ENCODE data around the gene EXOC3L2. TPM values are rescaled to one million over a fixed set of nuclear protein-coding genes. Genes with fewer than 3 reads are reported as not detected.

Gene EXOC3L2
- total and polyA plus RNA-seq, 7 donors = 0.14 to 1.7 (median 0.51) TPM; not detected in 3

DNA sequence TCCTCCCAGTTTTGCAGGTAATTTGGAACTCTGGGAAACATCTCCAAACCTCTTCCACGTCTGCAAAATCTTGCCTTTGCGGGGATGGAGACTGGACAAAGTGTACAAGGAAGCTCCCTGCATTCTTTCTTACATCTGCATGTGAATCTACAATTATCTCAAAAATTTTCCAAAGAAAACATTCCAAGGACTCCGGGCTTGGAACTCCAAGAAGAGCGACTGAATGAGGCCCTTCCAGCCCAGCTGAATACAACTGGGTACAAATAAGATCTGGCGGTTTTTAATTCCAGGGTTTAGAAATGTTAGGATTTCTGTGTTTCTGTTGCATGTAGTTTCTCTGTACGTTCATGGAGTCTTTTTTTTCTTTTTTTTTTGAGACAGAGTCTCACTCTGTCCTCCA lies 28.5 kb downstream of the EXOC3L2 start:
- no peak for DNase-seq
- intact Hi-C loops (cut with DNase I) = no loop called here
- 71 to 73% methylated on average over 6 of the region's 6 CpGs for WGBS, 2 donors
- H3K27ac ChIP-seq = no peak overlapping the region
- H3K9me3 ChIP-seq = no peaks in the 10 kb centered on the region
- H3K36me3 ChIP-seq = no peaks in the 10 kb centered on the region
- TF ChIP-seq POLR2AphosphoS5 (IDR thresholded peaks at IDR 0.05) (no peak), POLR2A (IDR thresholded peaks at IDR 0.05) (no peak), EP300 (IDR thresholded peaks at IDR 0.05) (no peak)
- TF ChIP-seq, protein P1, sequence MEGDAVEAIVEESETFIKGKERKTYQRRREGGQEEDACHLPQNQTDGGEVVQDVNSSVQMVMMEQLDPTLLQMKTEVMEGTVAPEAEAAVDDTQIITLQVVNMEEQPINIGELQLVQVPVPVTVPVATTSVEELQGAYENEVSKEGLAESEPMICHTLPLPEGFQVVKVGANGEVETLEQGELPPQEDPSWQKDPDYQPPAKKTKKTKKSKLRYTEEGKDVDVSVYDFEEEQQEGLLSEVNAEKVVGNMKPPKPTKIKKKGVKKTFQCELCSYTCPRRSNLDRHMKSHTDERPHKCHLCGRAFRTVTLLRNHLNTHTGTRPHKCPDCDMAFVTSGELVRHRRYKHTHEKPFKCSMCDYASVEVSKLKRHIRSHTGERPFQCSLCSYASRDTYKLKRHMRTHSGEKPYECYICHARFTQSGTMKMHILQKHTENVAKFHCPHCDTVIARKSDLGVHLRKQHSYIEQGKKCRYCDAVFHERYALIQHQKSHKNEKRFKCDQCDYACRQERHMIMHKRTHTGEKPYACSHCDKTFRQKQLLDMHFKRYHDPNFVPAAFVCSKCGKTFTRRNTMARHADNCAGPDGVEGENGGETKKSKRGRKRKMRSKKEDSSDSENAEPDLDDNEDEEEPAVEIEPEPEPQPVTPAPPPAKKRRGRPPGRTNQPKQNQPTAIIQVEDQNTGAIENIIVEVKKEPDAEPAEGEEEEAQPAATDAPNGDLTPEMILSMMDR (IDR thresholded peaks at IDR 0.05) = no peak
- H3K27me3 ChIP-seq = peaks cover 23 to 82% (median 44%) of the 10 kb centered on the region in 3 donors
- H3K4me3 ChIP-seq = no peak overlapping the region
- H3K4me1 ChIP-seq = peaks cover 0 to 11% (median 8%) of the 10 kb centered on the region in 4 donors

DNA sequence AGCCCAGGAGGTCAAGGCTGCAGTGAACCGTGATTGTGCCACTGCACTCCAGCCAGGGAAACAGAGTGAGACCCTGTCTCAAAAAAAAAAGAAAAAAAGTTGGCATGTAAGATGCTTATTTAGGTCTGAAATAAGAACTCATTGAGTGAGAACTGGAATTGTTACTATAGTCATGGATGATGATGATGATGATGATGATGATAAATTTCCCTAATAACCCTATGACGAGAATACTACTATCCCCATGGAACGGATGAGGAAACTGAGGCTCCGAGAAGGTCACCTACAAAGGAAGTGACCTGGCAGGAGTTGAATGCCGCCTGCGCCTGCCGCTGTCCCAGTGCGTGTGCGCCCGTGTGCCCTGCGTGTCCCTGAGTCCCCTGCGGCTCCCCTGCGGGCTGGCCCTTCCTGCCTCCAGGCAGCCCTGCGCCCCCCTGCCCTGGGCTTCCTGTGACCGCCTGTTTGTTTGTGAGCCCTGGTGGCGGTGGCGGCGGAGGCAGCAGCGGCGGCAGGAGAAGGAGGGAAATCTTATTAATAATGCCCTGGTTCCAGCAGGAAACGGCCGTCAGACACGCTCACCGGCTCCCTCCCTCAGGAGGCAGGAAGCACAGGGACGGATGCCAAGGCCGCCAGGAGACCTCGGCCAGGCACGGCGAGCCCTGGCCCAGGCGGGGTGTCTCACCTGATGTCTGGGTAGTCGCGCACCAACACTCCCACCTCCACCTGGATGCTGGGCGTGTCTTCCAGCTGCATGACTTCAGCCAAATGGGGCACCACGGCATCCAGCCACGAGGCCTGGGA lies 29.6 kb downstream of the EXOC3L2 start:
- no peak for DNase-seq
- intact Hi-C loops (cut with DNase I) = no loop called here
- 11 to 12% methylated on average over 35 of the region's 35 CpGs for WGBS, 2 donors
- TF ChIP-seq POLR2AphosphoS5 (IDR thresholded peaks at IDR 0.05) (no peak), POLR2A (IDR thresholded peaks at IDR 0.05) (no peak), EP300 (IDR thresholded peaks at IDR 0.05) (no peak)
- TF ChIP-seq, protein P1 (IDR thresholded peaks at IDR 0.05) = no peak
- no peak overlapping the region for H3K4me3 ChIP-seq
- peaks cover 0 to 11% (median 8%) of the 10 kb centered on the region in 4 donors for H3K4me1 ChIP-seq
- no peaks in the 10 kb centered on the region for H3K36me3 ChIP-seq
- no peaks in the 10 kb centered on the region for H3K9me3 ChIP-seq
- peak overlapping the region in 1 of 4 donors; percentile 20 for H3K27ac ChIP-seq
- H3K27me3 ChIP-seq = peaks cover 23 to 87% (median 44%) of the 10 kb centered on the region in 3 donors

DNA sequence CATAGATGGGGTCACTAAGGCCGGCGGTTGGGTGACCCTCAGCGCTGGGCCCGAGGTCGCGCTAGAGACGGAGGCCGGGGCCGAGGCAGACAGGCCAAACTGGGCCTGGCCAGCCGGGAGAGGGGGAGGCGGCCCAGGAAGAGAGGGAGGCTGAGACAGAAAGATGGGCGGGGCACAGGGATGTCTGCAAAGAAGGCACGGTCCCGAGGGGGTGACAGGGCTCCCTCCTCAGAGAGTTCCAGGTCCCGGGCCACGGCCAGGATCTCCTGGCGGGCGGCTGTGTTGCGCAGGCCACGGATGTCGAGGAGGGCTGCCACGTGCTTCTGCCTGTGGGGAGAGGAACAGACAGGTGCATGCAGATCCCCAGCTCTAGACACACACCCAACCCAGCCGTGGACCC lies 32.2 kb downstream of the EXOC3L2 start:
- H3K4me3 ChIP-seq = no peak overlapping the region
- TF ChIP-seq EP300 (IDR thresholded peaks at IDR 0.05) = no peak
- TF ChIP-seq POLR2A (IDR thresholded peaks at IDR 0.05) = no peak
- TF ChIP-seq POLR2AphosphoS5 (IDR thresholded peaks at IDR 0.05) = no peak
- TF ChIP-seq, protein P1 (IDR thresholded peaks at IDR 0.05) = no peak
- H3K27me3 ChIP-seq = peaks cover 23 to 67% (median 32%) of the 10 kb centered on the region in 3 donors
- 81 to 86% methylated on average over 23 of the region's 23 CpGs for WGBS, 2 donors
- no peak for DNase-seq
- peaks cover 0 to 11% (median 8%) of the 10 kb centered on the region in 4 donors for H3K4me1 ChIP-seq
- H3K36me3 ChIP-seq = no peaks in the 10 kb centered on the region
- no peaks in the 10 kb centered on the region for H3K9me3 ChIP-seq
- intact Hi-C loops (cut with DNase I) = no loop called here
- peak overlapping the region in 1 of 4 donors; percentile 55 for H3K27ac ChIP-seq

DNA sequence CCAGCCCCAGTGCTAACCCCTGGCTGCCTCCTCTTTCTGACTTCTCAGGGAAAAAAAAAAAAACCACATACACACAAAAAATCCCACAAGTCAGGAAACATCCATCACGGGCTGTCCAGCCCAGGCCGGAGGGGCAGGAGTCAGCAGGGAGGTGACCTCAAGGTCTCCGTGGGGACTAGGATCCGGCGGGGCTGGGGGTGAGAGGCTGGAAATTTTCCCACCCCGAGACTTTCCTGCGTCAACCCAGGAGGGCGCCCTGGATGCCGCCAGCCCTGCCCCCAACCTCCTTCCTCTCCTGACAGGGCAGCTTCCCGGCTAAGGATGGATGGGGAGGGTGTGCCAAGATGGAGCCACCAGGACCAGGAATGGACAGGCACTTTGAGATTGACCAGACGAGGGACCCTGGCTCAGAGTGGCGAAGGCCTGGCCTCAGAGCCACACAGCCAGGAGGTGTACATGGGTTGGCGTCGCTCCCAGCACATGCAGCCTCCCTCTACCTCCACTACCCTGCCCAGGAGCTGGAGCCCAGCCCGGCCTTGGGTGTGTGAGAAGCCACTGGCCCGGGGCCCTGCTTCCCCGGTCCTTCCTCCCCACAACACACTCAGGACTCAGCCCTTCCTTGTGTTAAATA lies 33.3 kb downstream of the EXOC3L2 start:
- Histone ChIP-seq H3K9me3 (no peaks in the 10 kb centered on the region), H3K4me3 (no peak overlapping the region), H3K27ac (peak overlapping the region in 1 of 4 donors; percentile 18), H3K4me1 (peaks cover 0 to 3% (median 0%) of the 10 kb centered on the region in 4 donors), H3K27me3 (peaks cover 12 to 55% (median 22%) of the 10 kb centered on the region in 3 donors), H3K36me3 (no peaks in the 10 kb centered on the region)
- DNase-seq = peak; percentile 69
- WGBS, 2 donors = 41 to 52% methylated on average over 17 of the region's 17 CpGs
- intact Hi-C loops (cut with DNase I) = no loop called here
- no peak for TF ChIP-seq POLR2AphosphoS5 (IDR thresholded peaks at IDR 0.05)
- TF ChIP-seq POLR2A (IDR thresholded peaks at IDR 0.05) = no peak
- TF ChIP-seq, protein P1 (IDR thresholded peaks at IDR 0.05) = no peak
- no peak for TF ChIP-seq EP300 (IDR thresholded peaks at IDR 0.05)
